Kidney glomerular epithelial cell (primary cell): Measurements from ENCODE around the gene RAB8A.
"Not testable (repeated sequence)": the region's sequence is repeated elsewhere in the genome, so short reads cannot be mapped to it uniquely, and the experiment has no call there.

Experiments
- DNase-seq: peaks from one replicate; lab custom pipeline; 2025; lab: John Stamatoyannopoulos, UW

RAB8A gene

DNA sequence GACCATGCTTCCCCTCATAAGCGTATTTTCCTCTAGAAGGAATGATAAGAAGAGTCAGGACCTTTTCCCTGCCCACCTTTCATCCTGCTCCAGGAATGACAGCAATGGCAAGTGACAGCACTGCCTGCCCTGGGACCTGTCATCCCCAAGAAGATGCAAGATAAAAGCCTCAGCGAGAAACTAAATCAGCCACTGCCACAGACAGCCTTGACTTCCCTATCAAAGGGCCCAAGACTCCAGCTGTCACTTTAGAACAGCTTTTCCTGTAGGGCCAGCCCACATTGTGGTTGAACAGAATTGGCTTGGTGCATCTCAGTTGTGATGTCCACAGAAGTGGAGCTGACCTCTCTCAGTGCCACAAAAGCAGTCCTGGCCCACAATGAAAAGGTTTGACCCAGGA is 1.1 kb downstream of the RAB8A start:
- DNase-seq = no peak

DNA sequence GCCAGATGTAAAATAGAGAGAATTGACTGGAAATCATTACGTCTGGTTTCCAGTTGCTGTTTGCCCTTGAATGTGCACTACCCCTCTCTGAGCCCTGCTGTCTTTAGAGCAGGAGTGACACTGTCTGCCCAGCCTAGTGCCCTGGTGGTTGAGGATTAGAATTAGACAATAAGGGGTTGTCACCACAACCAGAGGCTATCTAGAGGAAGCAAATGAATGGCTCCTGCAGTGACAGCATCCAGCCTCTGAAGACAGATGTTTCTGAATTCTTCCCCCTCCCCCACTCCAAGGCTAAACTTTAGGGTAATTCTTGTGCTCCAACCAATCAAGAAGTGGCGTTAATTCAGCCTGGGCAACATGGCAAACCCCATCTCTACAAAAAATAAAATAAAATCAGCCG is 2.0 kb downstream of the RAB8A start:
- no peak for DNase-seq

DNA sequence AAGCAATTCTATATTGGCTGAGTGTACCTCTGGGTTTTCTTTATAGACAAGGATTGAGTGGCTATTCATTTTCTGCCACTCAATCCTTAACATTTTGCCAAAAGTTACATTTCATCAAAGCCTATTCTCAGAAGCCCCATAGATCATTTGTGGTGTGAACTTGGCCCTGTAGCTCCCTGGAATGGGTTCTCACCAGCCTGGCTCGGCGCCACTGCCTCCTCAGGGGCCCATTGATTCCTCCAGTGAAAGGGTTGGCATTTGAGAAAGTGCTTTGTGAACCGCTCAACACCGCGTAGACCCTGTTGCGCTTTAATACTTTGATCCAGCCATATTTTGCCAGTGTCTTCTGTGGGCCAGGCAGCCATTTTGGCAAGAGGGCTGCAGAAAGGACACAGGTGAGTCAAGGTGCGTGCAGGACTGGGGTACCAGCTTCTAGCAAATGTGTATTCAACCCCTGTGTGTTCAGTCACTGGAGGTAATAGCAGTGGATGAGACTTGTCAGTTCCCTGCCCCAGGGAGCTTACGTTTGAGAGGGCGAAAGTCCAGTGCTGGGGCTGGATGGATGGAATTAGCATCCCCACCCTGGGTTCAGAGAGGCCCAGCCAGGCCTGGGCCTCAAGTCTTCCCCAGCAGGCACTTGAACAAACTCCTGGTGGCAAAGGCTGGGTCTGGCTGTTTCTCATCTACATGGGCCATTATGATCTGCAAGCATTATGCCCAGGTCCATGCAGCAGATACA is 3.8 kb downstream of the RAB8A start:
- no peak for DNase-seq

DNA sequence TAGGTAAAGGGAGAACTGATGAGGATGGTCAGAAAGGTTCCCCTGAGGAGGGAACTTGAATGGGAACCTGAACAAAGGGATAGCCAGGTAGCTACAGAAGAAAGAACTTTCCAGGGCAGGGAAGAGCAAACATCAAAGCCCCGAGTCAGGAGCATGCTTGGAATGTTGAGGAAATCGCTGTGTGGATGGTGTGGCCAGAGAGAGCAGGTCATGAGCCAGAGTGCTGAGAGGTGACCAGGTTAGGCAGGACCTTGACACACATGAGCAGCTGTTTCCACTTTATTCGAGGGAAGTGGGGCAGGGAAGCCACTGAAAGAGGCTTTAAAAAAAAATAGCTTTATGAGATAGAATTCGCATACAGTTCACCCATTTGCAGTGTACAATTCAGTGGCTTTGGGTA is 4.4 kb downstream of the RAB8A start:
- DNase-seq = no peak

DNA sequence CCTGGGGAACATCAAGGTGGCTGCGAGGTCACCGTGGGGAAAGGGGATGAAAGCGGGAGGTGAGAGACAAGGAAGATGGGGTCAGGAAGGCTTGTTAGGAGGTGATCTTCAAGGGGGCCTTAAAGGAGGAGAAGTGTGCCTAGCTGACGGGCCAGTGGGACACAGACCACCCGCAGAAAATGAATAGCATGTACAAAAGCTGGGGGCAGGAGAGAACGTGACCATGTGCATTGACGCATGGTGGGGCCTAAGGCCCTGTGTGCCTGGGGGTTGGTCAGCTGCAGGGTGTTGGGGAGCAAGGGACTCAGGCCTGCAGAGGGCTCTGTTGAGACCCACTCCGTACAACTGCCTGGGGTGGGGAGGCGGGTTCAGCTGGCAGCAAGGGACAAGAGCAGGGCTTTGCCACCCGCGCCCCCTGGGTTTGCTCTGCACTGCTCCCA is 5.9 kb downstream of the RAB8A start:
- DNase-seq = no peak

DNA sequence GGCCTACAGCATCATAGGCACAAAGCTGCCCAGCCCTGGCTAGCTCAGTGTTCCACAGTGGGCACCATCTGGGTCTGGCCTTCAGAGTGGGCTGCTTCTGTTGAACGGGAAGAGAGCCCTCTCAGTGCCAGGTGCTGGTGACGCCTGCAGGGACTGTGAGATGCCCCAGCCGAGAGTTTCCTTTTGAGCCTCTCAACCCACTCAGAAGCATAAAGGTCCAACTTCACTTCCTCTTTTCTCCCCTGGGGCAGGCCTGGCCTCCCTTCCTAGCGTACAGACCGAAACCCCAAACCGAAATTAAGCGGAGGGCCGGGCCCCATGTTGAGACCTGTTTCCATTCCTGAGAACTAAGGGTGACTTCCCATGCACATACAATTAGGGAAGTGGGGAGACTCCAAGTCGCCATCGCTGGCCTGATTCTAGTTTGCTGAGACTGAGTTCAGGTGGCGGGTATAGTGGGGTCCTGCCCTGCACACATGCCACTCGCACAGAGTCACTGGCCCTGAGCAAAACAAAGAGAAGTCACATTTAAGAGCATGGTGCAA is 6.9 kb downstream of the RAB8A start:
- no peak for DNase-seq

DNA sequence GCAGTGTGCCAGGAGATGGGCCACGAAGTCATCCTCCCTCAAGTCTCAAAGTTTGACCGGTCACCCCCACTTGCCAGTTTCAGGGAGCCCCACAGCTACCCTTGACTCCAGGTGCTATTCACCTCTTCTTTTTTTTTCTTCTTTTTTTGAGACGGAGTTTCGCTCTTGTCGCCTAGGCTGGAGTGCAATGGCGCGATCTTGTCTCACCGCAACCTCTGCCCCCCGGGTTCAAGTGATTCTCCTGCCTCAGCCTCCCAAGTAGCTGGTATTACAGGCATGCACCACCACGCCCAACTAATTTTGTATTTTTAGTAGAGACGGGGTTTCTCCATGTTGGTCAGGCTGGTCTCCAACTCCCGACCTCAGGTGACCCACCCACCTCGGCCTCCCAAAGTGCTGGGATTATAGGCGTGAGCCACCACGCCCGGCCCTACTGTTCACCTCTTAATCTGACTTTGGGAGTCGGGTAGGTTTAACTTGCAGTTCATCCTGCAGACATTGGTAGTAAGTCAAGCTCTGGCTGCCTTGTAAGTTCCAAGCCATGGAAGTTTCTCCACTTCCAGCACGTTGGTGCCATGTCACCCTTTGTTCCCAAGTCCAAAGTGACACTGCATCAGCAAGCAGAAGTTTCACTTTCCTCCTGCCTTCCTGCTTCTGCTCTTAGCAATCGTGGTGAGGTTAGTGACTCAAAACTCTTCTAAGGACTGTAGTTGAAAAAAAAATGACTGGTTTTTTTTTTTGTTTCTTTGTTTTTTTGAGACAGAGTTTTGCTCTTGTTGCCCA is 7.6 kb downstream of the RAB8A start:
- not testable (repeated sequence) for DNase-seq

DNA sequence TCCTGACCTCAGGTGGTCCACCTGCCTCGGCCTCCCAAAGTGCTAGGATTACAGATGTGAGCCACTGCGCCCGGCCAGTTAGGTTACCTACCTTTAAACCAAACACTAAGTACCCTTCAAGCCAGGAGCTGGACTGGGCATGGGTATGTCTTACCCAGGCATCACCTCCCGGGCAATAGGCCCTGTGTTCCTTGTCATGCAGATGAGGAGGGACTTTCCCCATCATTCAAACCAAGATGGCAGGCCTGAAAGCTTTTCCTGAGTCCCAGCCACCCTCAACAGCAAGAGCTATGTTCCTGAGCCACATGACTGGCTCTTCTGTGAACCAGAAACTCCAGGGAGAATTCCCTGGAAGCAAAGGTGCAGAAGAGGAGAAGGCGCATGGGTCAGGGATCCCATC is 9.5 kb downstream of the RAB8A start:
- DNase-seq = no peak

DNA sequence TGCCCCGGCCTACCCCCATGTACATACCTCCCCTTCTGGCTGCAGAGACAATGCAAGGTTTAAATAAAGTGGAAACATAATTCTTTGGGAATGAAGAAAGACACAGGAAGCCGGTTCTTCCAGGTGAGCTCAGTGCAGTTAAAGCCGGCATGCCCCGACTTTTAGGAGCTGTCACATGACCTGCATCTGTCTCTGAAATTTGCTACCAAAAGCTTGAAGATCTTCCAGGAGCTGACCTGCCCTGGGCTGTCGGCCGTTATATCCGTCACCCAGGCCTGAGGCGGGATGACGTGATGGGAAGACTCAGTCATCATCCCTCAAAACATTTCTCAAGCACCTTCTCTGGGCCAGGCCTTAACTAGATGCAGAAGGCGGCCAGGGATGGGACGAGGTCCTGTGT is 10.3 kb downstream of the RAB8A start:
- no peak for DNase-seq

DNA sequence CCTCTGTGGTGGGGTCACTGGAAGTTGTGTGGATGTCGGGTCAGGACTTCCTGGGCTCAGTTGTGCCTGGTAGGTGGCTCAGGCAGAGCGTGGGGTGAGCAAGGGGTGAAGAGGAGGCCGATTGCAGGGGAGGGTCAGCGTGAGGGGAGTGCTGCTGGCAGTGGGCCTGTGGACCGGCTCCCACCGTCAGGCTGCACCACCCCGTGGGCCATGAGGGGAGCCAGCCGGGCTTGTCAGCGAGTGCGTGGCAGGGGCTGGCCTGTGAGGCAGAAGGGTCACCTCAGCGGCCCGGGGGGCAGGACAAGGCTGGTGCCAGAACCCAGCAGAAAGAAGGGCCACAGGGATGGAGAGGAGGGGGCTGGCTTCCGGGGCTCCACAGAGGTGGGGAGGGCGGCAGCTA is 13.3 kb downstream of the RAB8A start:
- no peak for DNase-seq

DNA sequence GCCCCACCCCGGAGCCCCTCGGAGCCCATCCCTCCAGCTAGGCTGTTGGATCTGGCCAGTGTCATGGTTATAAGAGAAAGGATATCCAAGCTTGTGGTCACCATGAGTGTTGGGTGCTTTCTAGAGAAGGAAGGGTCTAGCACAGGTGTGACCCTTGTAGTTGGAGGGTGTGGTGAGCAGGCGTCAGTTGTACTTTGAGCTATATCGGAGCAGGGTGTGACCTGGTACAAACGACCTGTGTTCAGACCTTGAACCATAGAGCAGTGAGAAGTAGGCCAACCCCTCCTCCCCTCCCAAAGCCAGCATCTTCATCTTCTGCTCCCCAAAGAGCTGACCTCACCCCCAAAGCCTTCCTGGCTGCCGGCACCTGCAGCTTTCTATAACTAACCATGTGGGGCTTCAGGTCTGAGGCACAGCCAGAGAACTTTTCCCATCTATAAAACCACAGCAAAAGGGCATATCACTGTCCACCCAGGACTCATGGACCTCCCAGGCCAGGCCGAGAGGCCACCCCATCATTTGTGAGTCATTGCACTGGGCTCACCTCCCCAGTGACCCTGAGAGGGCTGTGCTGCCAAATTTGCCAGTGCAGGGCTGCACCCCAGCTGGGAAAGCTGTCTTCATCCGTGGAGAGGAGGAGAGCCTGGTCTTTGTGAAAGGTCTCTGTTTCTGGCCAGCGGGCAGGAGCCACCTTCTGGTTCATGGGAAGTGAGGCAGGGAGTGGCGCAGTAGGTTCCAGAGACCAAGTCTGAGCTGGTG is 14.2 kb downstream of the RAB8A start:
- no peak for DNase-seq

DNA sequence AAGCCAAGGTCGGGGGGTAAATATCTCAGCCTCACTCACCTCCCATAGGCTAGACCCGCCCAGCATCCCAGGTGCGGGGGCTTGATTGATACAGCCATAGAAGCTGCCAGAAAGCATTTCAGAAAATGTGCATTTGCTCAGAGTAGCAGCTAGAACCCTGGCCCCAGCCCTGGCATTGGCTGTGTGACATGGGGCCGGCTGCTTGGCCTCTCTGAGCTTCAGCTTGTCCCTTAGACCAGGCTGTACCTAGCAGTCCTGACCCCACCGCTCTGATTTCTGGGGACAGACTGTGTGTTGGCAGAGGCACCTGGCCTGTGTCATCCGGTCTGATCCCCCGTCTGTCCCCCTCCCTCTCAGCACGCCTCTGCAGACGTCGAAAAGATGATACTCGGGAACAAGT is 15.4 kb downstream of the RAB8A start:
- no peak for DNase-seq

DNA sequence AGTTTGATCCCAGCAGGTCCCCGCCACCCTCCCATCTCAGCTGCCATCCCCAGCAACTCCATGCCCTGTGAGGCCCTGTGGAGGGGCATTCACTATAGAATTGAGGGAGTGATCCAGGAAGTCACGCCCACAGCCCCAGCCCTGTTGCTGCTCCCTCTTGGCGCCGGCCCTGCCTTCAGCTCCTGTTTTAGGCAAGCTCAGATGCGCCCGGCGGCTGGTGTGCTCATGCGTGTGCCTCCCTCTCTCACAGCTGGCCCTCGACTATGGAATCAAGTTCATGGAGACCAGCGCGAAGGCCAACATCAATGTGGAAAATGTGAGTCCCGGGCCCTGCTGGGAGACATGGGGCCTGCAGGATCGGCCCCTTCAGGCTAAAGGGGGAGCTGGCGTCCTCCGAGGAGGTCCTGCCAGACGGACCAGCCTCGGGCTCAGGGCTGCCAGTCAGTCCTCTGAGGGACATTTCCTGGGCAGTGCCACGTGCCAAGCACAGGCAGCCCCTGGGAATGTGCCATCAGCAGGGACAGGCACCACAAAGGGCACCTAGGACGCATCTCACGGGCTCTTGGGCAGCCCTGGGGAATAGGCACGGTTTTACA is 16.2 kb downstream of the RAB8A start:
- DNase-seq = no peak

DNA sequence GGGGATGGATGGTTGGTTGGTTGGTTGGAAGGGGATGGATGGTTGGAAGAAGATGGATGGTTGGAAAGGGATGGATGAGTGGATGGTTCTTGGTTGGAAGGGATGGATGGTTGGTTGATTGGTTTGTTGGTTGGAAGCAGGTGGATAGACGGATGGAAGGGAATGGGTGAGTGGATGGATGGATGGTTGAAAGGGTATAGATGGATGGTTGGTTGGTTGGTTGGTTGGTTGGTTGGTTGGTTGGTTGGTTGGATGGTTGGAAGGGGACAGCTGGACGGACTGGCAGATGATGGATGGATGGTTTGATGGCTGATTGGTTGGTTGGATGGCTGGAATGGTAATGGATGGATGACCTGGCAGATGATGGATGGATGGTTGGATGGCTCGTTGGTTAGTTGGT is 20.0 kb downstream of the RAB8A start:
- DNase-seq = no peak

DNA sequence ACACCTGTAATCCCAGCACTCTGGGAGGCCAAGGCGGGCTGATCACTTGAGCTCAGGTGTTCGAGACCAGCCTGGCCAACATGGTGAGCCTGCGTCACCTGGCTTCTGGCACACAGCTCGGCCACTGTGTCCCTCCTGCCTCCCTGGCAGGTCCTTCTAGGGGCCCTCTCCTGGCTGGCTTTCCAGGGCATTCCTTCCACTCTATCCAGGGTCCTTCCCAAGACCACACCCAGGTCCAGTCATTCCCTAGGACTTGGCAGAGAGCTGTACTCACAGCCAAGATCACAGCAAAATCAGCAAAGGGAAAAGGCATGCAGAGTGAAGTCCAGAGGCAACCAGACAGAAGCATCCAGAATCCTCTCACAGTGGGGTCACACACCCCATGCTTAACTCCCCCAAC is 22.1 kb downstream of the RAB8A start:
- DNase-seq = no peak

DNA sequence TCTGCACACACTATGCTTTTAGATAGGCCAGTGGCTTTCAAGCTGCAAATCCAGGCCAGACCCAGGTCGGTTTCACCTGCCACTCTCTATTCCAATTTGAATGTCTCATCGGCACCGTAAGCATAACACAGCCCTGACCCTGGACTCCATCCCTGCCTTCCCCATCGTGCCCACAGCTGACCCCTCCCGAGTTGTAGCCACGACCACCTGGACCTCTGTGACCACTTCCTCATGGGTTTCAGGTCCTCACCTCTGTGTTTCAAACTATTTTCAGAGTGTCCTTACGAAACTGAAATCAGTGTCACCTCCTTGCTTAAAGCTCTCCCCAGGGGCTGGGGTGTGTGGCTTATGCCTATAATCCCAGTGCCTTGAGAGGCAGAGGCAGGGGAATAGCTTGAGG is 22.8 kb downstream of the RAB8A start:
- no peak for DNase-seq

DNA sequence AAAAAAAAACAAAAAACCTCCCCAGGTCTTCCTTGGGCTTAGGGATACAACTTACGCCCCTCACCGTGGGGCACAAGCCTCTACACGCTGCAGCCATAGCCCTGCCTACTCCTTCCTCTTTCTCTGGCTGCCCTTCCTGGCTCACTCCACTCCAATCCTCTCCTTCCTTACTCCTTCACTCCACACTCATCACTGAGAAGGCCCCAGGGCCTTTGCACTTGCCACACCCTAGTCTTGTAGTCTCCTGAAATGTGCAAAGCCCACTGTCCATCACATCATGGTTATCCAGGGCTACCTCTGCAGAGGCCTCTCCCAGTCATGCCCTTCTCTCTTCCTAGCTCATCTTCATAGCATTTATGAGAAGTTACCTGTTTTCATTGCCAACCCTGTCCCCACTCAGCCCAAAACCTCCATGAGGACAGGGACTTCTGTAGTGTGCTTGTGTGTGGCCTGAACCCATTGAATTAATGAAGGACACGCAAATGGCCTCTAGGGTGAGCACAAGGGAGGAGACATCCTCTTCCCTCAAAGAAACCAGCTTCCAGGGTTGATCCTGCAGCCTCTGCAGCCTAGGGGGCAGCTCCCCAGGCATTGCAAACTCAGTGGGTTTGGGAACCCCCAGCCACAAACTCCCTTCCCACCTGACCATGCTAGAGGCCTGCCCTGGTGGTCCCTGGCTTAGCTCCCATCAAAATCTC is 23.9 kb downstream of the RAB8A start:
- DNase-seq = no peak

DNA sequence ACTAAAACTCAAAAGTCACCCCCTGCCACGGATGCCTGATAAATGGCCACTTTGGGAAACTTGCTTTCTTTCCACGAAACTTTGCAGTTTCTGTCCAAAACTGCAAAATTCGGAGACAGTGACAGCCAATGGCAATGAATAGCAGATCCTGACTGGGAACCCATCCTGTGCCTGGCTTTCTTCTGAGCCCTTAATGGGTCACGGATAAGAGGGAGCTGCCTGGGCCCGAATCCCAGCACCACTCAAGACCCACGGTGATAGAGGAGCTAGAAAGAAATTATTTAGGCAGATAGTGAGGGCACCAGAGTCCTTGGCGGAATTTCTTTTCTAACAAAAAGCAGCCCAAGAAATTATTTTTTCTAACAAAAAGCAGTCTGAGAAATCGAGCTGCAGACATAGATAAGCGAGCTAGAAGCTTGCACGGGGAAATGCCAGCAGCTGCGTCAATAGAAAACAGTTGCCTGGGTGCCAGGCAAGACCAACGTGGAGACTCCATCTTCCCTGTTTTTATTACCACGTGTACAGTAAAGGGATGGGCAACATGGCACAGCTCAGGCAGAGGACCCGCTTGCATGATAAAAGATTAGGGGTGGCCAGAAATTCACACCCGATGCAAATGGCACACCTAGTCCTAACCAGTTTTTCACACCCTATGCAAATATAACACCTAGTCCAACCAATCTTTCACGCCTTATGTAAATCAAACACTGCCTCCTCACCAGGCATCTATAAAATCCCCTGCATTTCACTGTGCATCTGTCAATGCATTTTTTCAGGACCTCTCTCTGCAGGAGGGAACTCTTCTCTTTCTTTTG is 24.7 kb downstream of the RAB8A start:
- DNase-seq = no peak

DNA sequence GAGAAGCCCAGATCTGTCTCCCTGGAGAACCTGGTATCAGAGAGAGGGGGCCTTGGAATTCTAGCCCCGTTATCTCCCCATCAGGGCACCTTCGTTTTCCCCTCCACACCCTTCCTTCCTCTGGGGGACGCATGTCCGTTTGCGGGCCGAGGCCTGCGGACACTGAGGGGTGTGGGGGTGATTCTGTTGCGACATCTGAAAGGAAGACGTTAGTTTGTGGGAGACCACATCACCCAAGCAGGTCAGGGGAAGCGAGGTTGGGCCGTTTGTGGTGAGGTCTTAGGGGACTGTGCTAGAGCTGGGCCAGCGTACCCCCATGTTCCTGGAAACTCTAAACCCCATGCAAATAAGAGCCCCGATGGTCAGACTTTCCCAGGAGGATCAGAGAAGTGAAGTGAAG is 28.1 kb downstream of the RAB8A start:
- no peak for DNase-seq

DNA sequence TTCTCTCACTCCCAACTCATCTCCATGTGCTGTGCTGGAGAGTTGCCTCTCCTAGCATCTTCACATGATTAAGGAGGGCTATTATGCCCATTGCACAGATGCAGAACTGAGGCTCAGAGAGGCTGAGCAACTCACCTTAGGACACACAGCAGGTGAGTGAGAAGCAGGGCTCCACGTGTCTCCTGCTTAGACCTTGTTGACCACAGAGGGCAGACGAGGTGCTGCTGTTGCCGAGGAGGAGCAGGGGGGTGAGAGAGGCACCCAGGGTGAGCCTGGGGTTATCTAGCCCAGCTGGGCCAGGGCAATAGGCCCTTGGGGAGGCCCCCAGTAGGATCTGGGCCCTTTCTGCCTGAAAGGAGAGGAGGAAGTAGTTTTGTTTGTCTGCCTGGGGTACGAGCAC is 29.4 kb downstream of the RAB8A start:
- DNase-seq = no peak
